SK-N-SH treated with all-trans-retinoic acid at 6 μM for 48 hours (cell line): ENCODE data around the gene PLCE1.

Experiments used
- ATAC-seq: fragments of 200-7000 bp; cut with Tn5 transposase; 3 replicates; pipeline ENCODE4 v1.9.1; 2020; ENCODE audit warnings: mild to moderate bottlenecking, moderate library complexity
- ARNTL ChIP-seq: fragments of 450-650 bp; formaldehyde crosslinking; IDR thresholded peaks from 2 replicates; pipeline ENCODE4 v1.5.0; 2020; ENCODE audit warnings: low read depth, mild to moderate bottlenecking, moderate library complexity, borderline replicate concordance
- BACH2 ChIP-seq: fragments of 250-450 bp; sonication (Bioruptor Pico); IDR thresholded peaks from 2 replicates; pipeline ENCODE4 v1.9.0; 2021; ENCODE audit warnings: mild to moderate bottlenecking, borderline replicate concordance
- CREB5 ChIP-seq: fragments of 250-450 bp; sonication (Bioruptor Pico); IDR thresholded peaks from 2 replicates; pipeline ENCODE4 v1.5.1; 2020; ENCODE audit warnings: low read depth, mild to moderate bottlenecking, moderate library complexity
- CSRNP3 ChIP-seq: fragments of 250-450 bp; sonication (Bioruptor Pico); IDR thresholded peaks from 2 replicates; pipeline ENCODE4 v1.5.1; 2021; ENCODE audit warnings: mild to moderate bottlenecking, moderate library complexity
- GLIS3 ChIP-seq: fragments of 250-450 bp; sonication (Bioruptor Pico); IDR thresholded peaks from 2 replicates; pipeline ENCODE4 v1.5.0; 2020; ENCODE audit warnings: mild to moderate bottlenecking, moderate library complexity
- ISL1 ChIP-seq: fragments of 250-450 bp; sonication (Bioruptor Pico); IDR thresholded peaks from 2 replicates; pipeline ENCODE4 v2.1.2; 2022; ENCODE audit warnings: mild to moderate bottlenecking, moderate library complexity
- OSR1 ChIP-seq: fragments of 250-450 bp; sonication (Bioruptor Pico); IDR thresholded peaks from 2 replicates; pipeline ENCODE4 v1.8.0; 2022; ENCODE audit warnings: moderate library complexity, mild to moderate bottlenecking, inconsistent platforms
- PATZ1 ChIP-seq: fragments of 250-450 bp; sonication (Bioruptor Pico); IDR thresholded peaks from 2 replicates; pipeline ENCODE4 v1.8.0; 2020; ENCODE audit warnings: mild to moderate bottlenecking, moderate library complexity, borderline replicate concordance
- POU6F1 ChIP-seq: fragments of 250-450 bp; sonication (Bioruptor Pico); IDR thresholded peaks from 2 replicates; pipeline ENCODE4 v1.8.0; 2021; ENCODE audit warnings: low read depth, mild to moderate bottlenecking, moderate library complexity, borderline replicate concordance
- PPARA ChIP-seq: fragments of 250-450 bp; sonication (Bioruptor Pico); IDR thresholded peaks from 2 replicates; pipeline ENCODE4 v1.5.0; 2020; ENCODE audit warnings: mild to moderate bottlenecking, borderline replicate concordance
- RARB ChIP-seq: fragments of 250-450 bp; sonication (Bioruptor Pico); IDR thresholded peaks from 2 replicates; pipeline ENCODE4 v1.8.0; 2021; ENCODE audit warnings: mild to moderate bottlenecking, moderate library complexity
- SNAI2 ChIP-seq: fragments of 250-450 bp; sonication (Bioruptor Pico); IDR thresholded peaks from 2 replicates; pipeline ENCODE4 v1.5.0; 2020; ENCODE audit warnings: mild to moderate bottlenecking, moderate library complexity
- TCF4 ChIP-seq: fragments of 250-450 bp; sonication (Bioruptor Pico); IDR thresholded peaks from 2 replicates; pipeline ENCODE4 v1.8.0; 2021; ENCODE audit warnings: mild to moderate bottlenecking, moderate library complexity, borderline replicate concordance
- TOX ChIP-seq: fragments of 250-450 bp; sonication (Bioruptor Pico); IDR thresholded peaks from 2 replicates; pipeline ENCODE4 v1.8.0; 2021; ENCODE audit warnings: mild to moderate bottlenecking, moderate library complexity, borderline replicate concordance
- TSHZ2 ChIP-seq: fragments of 250-450 bp; sonication (Bioruptor Pico); IDR thresholded peaks from 2 replicates; pipeline ENCODE4 v1.5.0; 2020; ENCODE audit warnings: mild to moderate bottlenecking, moderate library complexity
- ZC3H10 ChIP-seq: fragments of 250-450 bp; sonication (Bioruptor Pico); IDR thresholded peaks from 2 replicates; pipeline ENCODE4 v1.5.1; 2021; ENCODE audit warnings: mild to moderate bottlenecking, moderate library complexity
- ZFP30 ChIP-seq: fragments of 450-650 bp; formaldehyde crosslinking; IDR thresholded peaks from 2 replicates; pipeline ENCODE4 v1.5.0; 2022; ENCODE audit warnings: mild to moderate bottlenecking, moderate library complexity
- ZNF565 ChIP-seq: fragments of 450-650 bp; formaldehyde crosslinking; conservative IDR thresholded peaks from 2 replicates; pipeline ENCODE4 v1.5.0; 2020; ENCODE audit warnings: low read depth, mild to moderate bottlenecking, moderate library complexity
- ZNF70 ChIP-seq: fragments of 450-650 bp; formaldehyde crosslinking; IDR thresholded peaks from 2 replicates; pipeline ENCODE4 v1.5.0; 2020; ENCODE audit warnings: mild to moderate bottlenecking, moderate library complexity
- ZNF8 ChIP-seq: fragments of 450-650 bp; formaldehyde crosslinking; IDR thresholded peaks from 2 replicates; pipeline ENCODE4 v1.5.0; 2020; ENCODE audit warnings: mild to moderate bottlenecking, moderate library complexity

Gene PLCE1

GRCh38 chr10:94018107-94018506, 24.4 kb downstream of the PLCE1 start:
- TF ChIP-seq TSHZ2 (CRISPR knock-in tag) (no peak), TOX (CRISPR knock-in tag) (no peak), ZNF70 (CRISPR knock-in tag) (no peak), ISL1 (CRISPR knock-in tag) (no peak), BACH2 (CRISPR knock-in tag) (no peak), PPARA (CRISPR knock-in tag) (no peak), GLIS3 (no peak), ZC3H10 (no peak), PATZ1 (CRISPR knock-in tag) (no peak), CSRNP3 (CRISPR knock-in tag) (no peak)
- no peak for ATAC-seq

GRCh38 chr10:94023906-94024305, 30.2 kb downstream of the PLCE1 start:
- TF ChIP-seq ZC3H10, result no peak
- no peak for TF ChIP-seq CSRNP3 (CRISPR knock-in tag)
- no peak for TF ChIP-seq ISL1 (CRISPR knock-in tag)
- no peak for TF ChIP-seq GLIS3
- TF ChIP-seq PATZ1 (CRISPR knock-in tag), result no peak
- no peak for TF ChIP-seq OSR1 (CRISPR knock-in tag)
- TF ChIP-seq TSHZ2 (CRISPR knock-in tag), result no peak
- TF ChIP-seq ZNF8 (CRISPR knock-in tag), result no peak
- TF ChIP-seq TCF4, result no peak
- TF ChIP-seq RARB (CRISPR knock-in tag), result no peak
- TF ChIP-seq CREB5 (CRISPR knock-in tag), result no peak
- no peak for TF ChIP-seq ZNF565 (CRISPR knock-in tag)
- TF ChIP-seq ZFP30 (CRISPR knock-in tag), result no peak
- no peak for TF ChIP-seq POU6F1 (CRISPR knock-in tag)
- TF ChIP-seq PPARA (CRISPR knock-in tag), result no peak
- no peak for TF ChIP-seq BACH2 (CRISPR knock-in tag)
- no peak for TF ChIP-seq SNAI2 (CRISPR knock-in tag)
- no peak for TF ChIP-seq ARNTL (CRISPR knock-in tag)
- TF ChIP-seq ZNF70 (CRISPR knock-in tag), result no peak
- ATAC-seq, result no peak
